ENCODE results near the gene SIPA1L3. TPM values are rescaled to one million over a fixed set of nuclear protein-coding genes. Genes with fewer than 3 reads are reported as not detected.

Gene SIPA1L3
- total and polyA plus RNA-seq, 8 donors, result 2.9 to 211 (median 24.3) TPM

DNA sequence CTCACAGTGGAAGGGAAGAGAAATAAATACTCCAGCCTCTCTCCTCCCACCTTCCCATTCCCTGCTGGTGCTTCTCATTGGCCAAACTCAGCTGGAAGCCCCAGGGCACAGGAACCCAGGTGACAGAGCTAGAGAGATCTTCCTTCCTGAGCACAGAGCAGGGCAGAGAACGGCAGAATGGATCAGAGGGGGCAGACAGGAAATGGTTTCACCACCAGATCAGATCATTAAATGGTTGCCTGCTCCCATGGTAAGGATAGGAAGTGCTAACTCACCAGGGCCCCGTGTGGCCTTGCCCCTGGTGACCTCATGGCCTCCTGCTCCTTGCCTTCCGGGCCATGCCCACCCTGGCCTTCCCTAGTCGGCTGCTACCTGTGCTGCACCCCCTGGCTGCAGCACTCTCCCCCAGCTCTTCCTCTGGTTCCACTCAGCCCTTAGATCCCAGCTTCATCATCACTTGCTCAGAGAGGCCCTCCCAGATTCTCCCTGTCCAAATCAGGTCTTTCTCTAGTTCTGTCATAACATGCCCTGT, 208.3 kb downstream of the SIPA1L3 start:
- no peaks in the 10 kb centered on the region for H3K27me3 ChIP-seq
- H3K9me3 ChIP-seq, result no peaks in the 10 kb centered on the region
- 59 to 74% (median 66%) methylated on average over 4 of the region's 4 CpGs for WGBS, 5 donors
- no peak for DNase-seq
- intact Hi-C loops (cut with DNase I; ENCODE audit: low total_unique reads), result no loop called here
- H3K4me3 ChIP-seq, result no peak overlapping the region
- no peak overlapping the region for H3K27ac ChIP-seq
- peaks cover 33 to 94% (median 90%) of the 10 kb centered on the region in 4 donors for H3K36me3 ChIP-seq
- H3K4me1 ChIP-seq, result no peaks in the 10 kb centered on the region
- TF ChIP-seq POLR2A (IDR thresholded peaks at IDR 0.05), result no peak
- TF ChIP-seq POLR2AphosphoS5 (IDR thresholded peaks at IDR 0.05), result no peak
- TF ChIP-seq CTCF (IDR thresholded peaks at IDR 0.05), result no peak
- no peak for TF ChIP-seq EP300 (IDR thresholded peaks at IDR 0.05)

- H3K4me1 ChIP-seq, result no peaks in the 10 kb centered on the region
- intact Hi-C loops (cut with DNase I; ENCODE audit: low total_unique reads), result no loop called here
- no peak for TF ChIP-seq POLR2A (IDR thresholded peaks at IDR 0.05)
- TF ChIP-seq POLR2AphosphoS5 (IDR thresholded peaks at IDR 0.05), result no peak
- TF ChIP-seq EP300 (IDR thresholded peaks at IDR 0.05), result no peak
- TF ChIP-seq CTCF (IDR thresholded peaks at IDR 0.05), result no peak
- no peak for DNase-seq
- no peaks in the 10 kb centered on the region for H3K27me3 ChIP-seq
- H3K9me3 ChIP-seq, result no peaks in the 10 kb centered on the region
- H3K36me3 ChIP-seq, result peaks cover 23 to 93% (median 89%) of the 10 kb centered on the region in 4 donors
- no peak overlapping the region for H3K4me3 ChIP-seq
- WGBS, 5 donors, result 83 to 98% (median 87%) methylated on average over 9 of the region's 9 CpGs
- no peak overlapping the region for H3K27ac ChIP-seq
Measured at GRCh38 chr19:38118176-38118575, 211.2 kb downstream of the SIPA1L3 start.

GRCh38 chr19:38120471-38121025, 213.5 kb downstream of the SIPA1L3 start:
- DNase-seq, result no peak
- H3K9me3 ChIP-seq, result no peaks in the 10 kb centered on the region
- WGBS, 5 donors, result 82 to 95% (median 91%) methylated on average over 1 to 4 of the region's 4 CpGs
- peaks cover 23 to 73% (median 69%) of the 10 kb centered on the region in 4 donors for H3K36me3 ChIP-seq
- no peaks in the 10 kb centered on the region for H3K27me3 ChIP-seq
- no peaks in the 10 kb centered on the region for H3K4me1 ChIP-seq
- no peak overlapping the region for H3K4me3 ChIP-seq
- no peak for TF ChIP-seq EP300 (IDR thresholded peaks at IDR 0.05)
- TF ChIP-seq POLR2AphosphoS5 (IDR thresholded peaks at IDR 0.05), result no peak
- TF ChIP-seq CTCF (IDR thresholded peaks at IDR 0.05), result no peak
- TF ChIP-seq POLR2A (IDR thresholded peaks at IDR 0.05), result no peak
- H3K27ac ChIP-seq, result no peak overlapping the region
- intact Hi-C loops (cut with DNase I; ENCODE audit: low total_unique reads), result no loop called here

DNA sequence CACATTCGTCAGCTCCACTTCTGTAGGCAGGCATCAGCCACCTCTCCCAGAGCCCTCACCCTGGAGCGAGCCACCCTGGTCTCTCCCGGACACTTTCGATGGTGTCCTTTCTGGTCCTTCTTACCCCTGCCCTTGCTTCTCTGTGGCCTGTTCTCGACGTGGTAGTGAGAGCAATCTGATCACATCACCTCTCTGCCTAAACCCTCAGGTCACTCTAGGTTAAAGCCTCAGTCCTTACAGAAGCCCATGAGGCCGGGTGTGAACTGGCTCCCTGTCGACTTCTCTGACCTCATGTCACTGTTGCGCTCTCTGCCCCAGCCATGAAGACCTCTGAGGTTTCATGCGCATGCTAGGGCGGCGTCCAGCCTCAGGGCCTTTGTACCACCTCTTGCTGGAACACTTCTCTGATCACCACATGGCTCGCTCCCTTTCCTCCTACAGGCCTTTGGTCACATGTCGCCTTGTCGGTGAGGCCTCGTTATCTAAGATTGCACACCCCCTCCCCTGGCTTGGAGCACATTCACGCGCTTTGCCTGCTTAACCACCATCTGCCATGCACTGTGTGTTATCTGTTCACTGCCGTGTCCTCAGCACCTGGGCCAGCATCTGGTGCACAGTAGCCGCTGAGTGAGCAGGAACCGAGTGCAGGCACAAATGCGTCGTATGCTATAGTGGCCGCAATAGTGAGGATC, 215.5 kb downstream of the SIPA1L3 start:
- peaks cover 23 to 67% (median 62%) of the 10 kb centered on the region in 4 donors for H3K36me3 ChIP-seq

More for the DNA sequence above, 215.5 kb downstream of the SIPA1L3 start:
- H3K9me3 ChIP-seq, result no peaks in the 10 kb centered on the region
- intact Hi-C loops (cut with DNase I; ENCODE audit: low total_unique reads), result no loop called here
- H3K27ac ChIP-seq, result no peak overlapping the region
- no peak for DNase-seq
- WGBS, 5 donors, result 94 to 98% (median 96%) methylated on average over 24 of the region's 24 CpGs
- no peak overlapping the region for H3K4me3 ChIP-seq
- no peak for TF ChIP-seq EP300 (IDR thresholded peaks at IDR 0.05)
- no peak for TF ChIP-seq POLR2A (IDR thresholded peaks at IDR 0.05)
- no peak for TF ChIP-seq CTCF (IDR thresholded peaks at IDR 0.05)
- TF ChIP-seq POLR2AphosphoS5 (IDR thresholded peaks at IDR 0.05), result no peak
- H3K4me1 ChIP-seq, result no peaks in the 10 kb centered on the region
- H3K27me3 ChIP-seq, result no peaks in the 10 kb centered on the region
